H1 (cell line): ENCODE results near the gene FOXI1. TPM values are rescaled to one million over a fixed set of nuclear protein-coding genes. Genes with fewer than 3 reads are reported as not detected.

Experiments used
- CTCF ChIA-PET: fragments of 300-600 bp; sonication (Branson Sonifier 250); formaldehyde crosslinking; loops from one replicate; lab custom pipeline; 2021; ENCODE audit not compliant: partially characterized antibody; lab: Charles Lee
- POLR2A ChIA-PET: fragments of 300-600 bp; sonication (Branson Sonifier 250); formaldehyde crosslinking; loops from one replicate; lab custom pipeline; 2021; ENCODE audit warnings: inconsistent platforms; ENCODE audit not compliant: partially characterized antibody; lab: Charles Lee
- DNase-seq, 2 experiments: peaks; one replicate each; pipeline versions ENCODE4 v3.0.0 to v3.0.0-alpha.2; 2010 to 2022; ENCODE audit warnings: low spot score in 2 of 2, low read depth in 1 of 2, mixed read lengths in 1 of 2
- FAIRE-seq: peaks from 2 replicates; lab custom pipeline; 2011; peaks lifted over from hg19 to GRCh38; lab: Jason Lieb, UNC
- H2AFZ ChIP-seq: 2 replicates; pipeline ENCODE4 v1.8.1; 2012; ENCODE audit warnings: low read length, inconsistent platforms
- H2AK5ac ChIP-seq: 2 replicates; pipeline ENCODE4 v1.6.1; 2013; ENCODE audit warnings: low read depth, low read length
- H2BK120ac ChIP-seq: replicated peaks from 2 replicates; pipeline ENCODE3; 2013; ENCODE audit warnings: low read depth, low read length, inconsistent platforms
- H2BK12ac ChIP-seq: 2 replicates; pipeline ENCODE4 v1.6.1; 2013; ENCODE audit warnings: low read depth, low read length
- H2BK15ac ChIP-seq: 2 replicates; pipeline ENCODE4 v1.6.1; 2013; ENCODE audit warnings: low read length
- H2BK20ac ChIP-seq: 2 replicates; pipeline ENCODE4 v1.6.1; 2013; ENCODE audit warnings: low read length
- H2BK5ac ChIP-seq: 2 replicates; pipeline ENCODE4 v1.6.1; 2013; ENCODE audit warnings: low read depth, low read length
- H3K14ac ChIP-seq: 2 replicates; pipeline ENCODE4 v1.6.1; 2013; ENCODE audit warnings: inconsistent platforms; ENCODE audit not compliant: insufficient read length
- H3K18ac ChIP-seq: 2 replicates; pipeline ENCODE4 v1.6.1; 2013; ENCODE audit warnings: low read length; ENCODE audit errors: extremely low read depth
- H3K23ac ChIP-seq: 2 replicates; pipeline ENCODE4 v1.6.1; 2013; ENCODE audit warnings: inconsistent platforms; ENCODE audit not compliant: insufficient read length
- H3K23me2 ChIP-seq: 2 replicates; pipeline ENCODE4 v1.6.1; 2013; ENCODE audit warnings: low read depth, low read length
- H3K27ac ChIP-seq: 2 replicates; pipeline ENCODE4 v1.6.1; 2011; ENCODE audit warnings: low read depth, low read length, inconsistent platforms
- H3K27me3 ChIP-seq, 4 experiments: replicated peaks in 1 of 4; 1 replicate in 1 of 4; 2 replicates in 3 of 4; pipeline versions ENCODE4 v1.6.1 to v1.8.1; 2011 to 2013; ENCODE audit warnings: low read length in 3 of 4, mild to moderate bottlenecking in 3 of 4, inconsistent platforms in 2 of 4, mixed read lengths in 2 of 4, moderate library complexity in 1 of 4; ENCODE audit not compliant: control insufficient read depth in 3 of 4, insufficient read depth in 3 of 4; ENCODE audit errors: extremely low read depth in 1 of 4
- H3K36me3 ChIP-seq, 4 experiments: 2 replicates each; pipeline versions ENCODE4 v1.6.1 to v1.8.1; 2011 to 2013; ENCODE audit warnings: mild to moderate bottlenecking in 4 of 4, low read length in 3 of 4, moderate library complexity in 2 of 4, control low read depth in 1 of 4, inconsistent platforms in 1 of 4; ENCODE audit not compliant: insufficient read depth in 4 of 4, control insufficient read depth in 2 of 4
- H3K4ac ChIP-seq: replicated peaks from 2 replicates; pipeline ENCODE3; 2013; ENCODE audit warnings: low read length, low read depth, mixed read lengths, inconsistent platforms; ENCODE audit not compliant: insufficient read length
- H3K4me1 ChIP-seq, 4 experiments: replicated peaks in 1 of 4; 1 replicate in 1 of 4; 2 replicates in 3 of 4; pipeline versions ENCODE4 v1.6.1 to v1.8.1; 2011 to 2013; ENCODE audit warnings: low read length in 3 of 4, inconsistent platforms in 2 of 4, mixed read lengths in 1 of 4; ENCODE audit not compliant: insufficient read depth in 4 of 4, control insufficient read depth in 3 of 4
- H3K4me2 ChIP-seq, 2 experiments: 2 replicates each; pipeline versions ENCODE4 v1.6.1 to v1.8.1; 2011 to 2013; ENCODE audit warnings: low read depth in 2 of 2, low read length in 2 of 2, control low read depth in 1 of 2, inconsistent platforms in 1 of 2, mild to moderate bottlenecking in 1 of 2; ENCODE audit not compliant: insufficient read depth in 1 of 2
- H3K4me3 ChIP-seq, 4 experiments: fragments of 200-600, 300-600 bp in 1 of 4; sonication (generic), shearing (Covaris generic), sonication (Bioruptor Twin) in 1 of 4; 2 replicates each; pipeline versions ENCODE4 v1.5.1 to v1.8.1; 2011 to 2016; ENCODE audit warnings: low read length in 4 of 4, low read depth in 3 of 4, control low read depth in 2 of 4, inconsistent platforms in 2 of 4, mild to moderate bottlenecking in 2 of 4, mixed read lengths in 1 of 4, moderate library complexity in 1 of 4; ENCODE audit not compliant: insufficient read depth in 2 of 4; ENCODE audit errors: extremely low read depth in 1 of 4
- H3K56ac ChIP-seq: replicated peaks from 2 replicates; pipeline ENCODE3; 2013; ENCODE audit warnings: low read depth, mild to moderate bottlenecking, mixed read lengths, low read length, inconsistent platforms; ENCODE audit not compliant: insufficient read length
- H3K79me1 ChIP-seq: 2 replicates; pipeline ENCODE4 v1.6.1; 2013; ENCODE audit warnings: low read depth, low read length, control low read depth
- H3K79me2 ChIP-seq, 2 experiments: 2 replicates each; pipeline versions ENCODE4 v1.6.1 to v1.8.1; 2012 to 2013; ENCODE audit warnings: low read length in 2 of 2, mild to moderate bottlenecking in 2 of 2, inconsistent platforms in 1 of 2; ENCODE audit not compliant: insufficient read depth in 2 of 2, control insufficient read depth in 1 of 2
- H3K9ac ChIP-seq, 4 experiments: replicated peaks in 1 of 4; 1 replicate in 1 of 4; 2 replicates in 3 of 4; pipeline versions ENCODE4 v1.6.1 to v1.8.1; 2011 to 2013; ENCODE audit warnings: low read depth in 3 of 4, low read length in 3 of 4, control low read depth in 2 of 4, mild to moderate bottlenecking in 2 of 4, moderate library complexity in 2 of 4, inconsistent platforms in 1 of 4; ENCODE audit errors: extremely low read depth in 1 of 4
- H3K9me3 ChIP-seq, 2 experiments: 2 replicates each; pipeline versions ENCODE4 v1.6.1 to v1.8.1; 2012 to 2013; ENCODE audit warnings: mild to moderate bottlenecking in 2 of 2, moderate library complexity in 2 of 2, control low read depth in 1 of 2, inconsistent platforms in 1 of 2, low read depth in 1 of 2, low read length in 1 of 2, mixed read lengths in 1 of 2; ENCODE audit not compliant: insufficient read depth in 2 of 2
- H4K20me1 ChIP-seq, 2 experiments: replicated peaks in 1 of 2; 2 replicates each; pipeline versions ENCODE3 to v1.8.1; 2011 to 2013; ENCODE audit warnings: inconsistent platforms in 2 of 2, low read length in 2 of 2, mild to moderate bottlenecking in 1 of 2; ENCODE audit not compliant: insufficient read depth in 2 of 2, control insufficient read depth in 1 of 2
- H4K5ac ChIP-seq: 2 replicates; pipeline ENCODE4 v1.6.1; 2013; ENCODE audit warnings: low read length, low read depth, mixed read lengths, inconsistent platforms; ENCODE audit not compliant: insufficient read length
- H4K8ac ChIP-seq: 2 replicates; pipeline ENCODE4 v1.8.0; 2013; ENCODE audit warnings: mild to moderate bottlenecking, moderate library complexity, low read length, inconsistent platforms; ENCODE audit not compliant: insufficient read depth; ENCODE audit errors: extremely low read depth
- H4K91ac ChIP-seq: replicated peaks from 2 replicates; pipeline ENCODE3; 2013; ENCODE audit warnings: low read length, mixed read lengths, inconsistent platforms; ENCODE audit not compliant: insufficient read length
- MAFK ChIP-seq: IDR thresholded peaks from 2 replicates; pipeline ENCODE4 v1.6.1; 2012; ENCODE audit warnings: low read depth, mild to moderate bottlenecking, improper control_type of control experiment, low read length
- NANOG ChIP-seq: IDR thresholded peaks from 2 replicates; pipeline ENCODE4 v1.6.1; 2011; ENCODE audit warnings: low read length, low read depth, mild to moderate bottlenecking, inconsistent platforms; ENCODE audit not compliant: insufficient read depth, poor library complexity, severe bottlenecking
- RFX5 ChIP-seq: IDR thresholded peaks from 2 replicates; pipeline ENCODE4 v1.6.1; 2011; ENCODE audit warnings: low read depth, low read length, improper control_type of control experiment, borderline replicate concordance
- SIN3A ChIP-seq, 2 experiments: IDR thresholded peaks in 1 of 2; conservative IDR thresholded peaks in 1 of 2; 2 replicates each; pipeline ENCODE4 v1.6.1; 2011 to 2012; ENCODE audit warnings: low read length in 2 of 2, improper control_type of control experiment in 1 of 2, low read depth in 1 of 2, mild to moderate bottlenecking in 1 of 2
- SP4 ChIP-seq: IDR thresholded peaks from 2 replicates; pipeline ENCODE4 v1.6.1; 2012; ENCODE audit warnings: low read length, inconsistent platforms
- TAF7 ChIP-seq: optimal IDR thresholded peaks from 2 replicates; pipeline ENCODE3; 2011; ENCODE audit warnings: low read depth, mild to moderate bottlenecking, inconsistent platforms, low read length, moderate library complexity, borderline replicate concordance
- YY1 ChIP-seq: IDR thresholded peaks from 2 replicates; pipeline ENCODE4 v1.6.1; 2011; ENCODE audit warnings: low read depth, mild to moderate bottlenecking, low read length
- WGBS, 2 experiments: shearing (Covaris generic) in 1 of 2; methylation state at CpG; one replicate each; pipeline versions ENCODE4 v1.1.6 to v1.1.7; 2013 to 2015; ENCODE audit warnings: low lambda C conversion rate in 2 of 2, mixed read lengths in 2 of 2, inconsistent platforms in 1 of 2, low coverage in 1 of 2, missing lambda C conversion rate in 1 of 2; ENCODE audit not compliant: insufficient replicate concordance in 2 of 2, insufficient coverage in 1 of 2, insufficient read length in 1 of 2; ENCODE audit errors: extremely low coverage in 1 of 2, missing lambda C conversion rate in 1 of 2; 5-methylcytosine and 5-hydroxymethylcytosine counted together
- polyA plus RNA-seq, 7 experiments: library from polyadenylated mRNA; depleted of rRNA in 3 of 7; stranded (reverse) in 5 of 7; unstranded in 2 of 7; fragments of >200 nt in 5 of 7; fragments of 200-250 nt in 2 of 7; gene quantifications; 1 replicate in 5 of 7; 2 replicates in 1 of 7; 4 replicates in 1 of 7; pipeline versions ENCODE4 v1.2.1 to v1.2.3, GENCODE V29; 2011 to 2013; ENCODE audit warnings: missing spikeins in 2 of 7, mixed read lengths in 2 of 7
- total RNA-seq: library from RNA; stranded (reverse); fragmentation: NEBNext Ultra II Directional; extraction: Animal tissue kit (Norgen Biotek cat#: 25700); gene quantifications from 2 replicates; pipeline ENCODE4 v1.2.1, GENCODE V29; 2021

FOXI1 gene
- total and polyA plus RNA-seq, 2 of the 8 experiments (the other 6 are each of a cell fraction or from before 2014, with no cell fraction given): not detected

DNA sequence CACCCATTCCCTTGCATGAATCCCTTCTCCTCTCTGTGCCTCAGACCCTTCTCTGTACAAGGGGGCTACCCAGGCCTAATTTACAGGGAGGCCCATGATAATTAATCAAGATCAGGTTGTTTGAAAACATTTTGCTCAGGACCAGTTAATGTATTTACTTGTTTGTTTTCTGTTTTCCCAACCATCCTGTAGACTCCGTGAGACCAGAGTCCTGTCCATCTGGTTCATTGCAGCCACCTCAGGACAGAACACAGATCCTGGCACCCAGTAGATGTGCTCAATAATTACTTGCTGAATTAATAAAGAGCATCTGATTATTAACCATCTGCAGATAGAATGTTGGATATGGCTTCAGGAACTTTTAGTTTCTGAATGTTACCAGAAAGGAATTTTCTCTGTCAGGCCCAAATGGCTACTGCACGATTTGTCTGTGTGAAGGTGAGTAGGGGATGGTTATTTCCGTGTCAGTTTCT, 27.3 kb downstream of the FOXI1 start:
- Histone ChIP-seq H3K4ac (no peak overlapping the region), H2BK5ac (no peak overlapping the region), H3K79me1 (no peaks in the 10 kb centered on the region), H2BK20ac (no peak overlapping the region), H3K79me2 (no peaks in the 10 kb centered on the region), H3K4me2 (no peak overlapping the region), H2BK120ac (no peak overlapping the region), H2BK15ac (no peak overlapping the region), H4K8ac (no peak overlapping the region), H4K20me1 (no peaks in the 10 kb centered on the region), H2AK5ac (no peak overlapping the region), H3K18ac (no peak overlapping the region), H3K9ac (no peak overlapping the region), H3K56ac (no peak overlapping the region), H3K23me2 (no peaks in the 10 kb centered on the region), H3K14ac (no peak overlapping the region), H3K36me3 (no peaks in the 10 kb centered on the region), H3K27ac (no peak overlapping the region), H3K9me3 (no peaks in the 10 kb centered on the region), H3K4me1 (no peaks in the 10 kb centered on the region), H4K91ac (no peak overlapping the region), H4K5ac (no peak overlapping the region), H2AFZ (no peak overlapping the region), H3K27me3 (no peaks in the 10 kb centered on the region), H3K23ac (no peak overlapping the region), H2BK12ac (no peak overlapping the region), H3K4me3 (no peak overlapping the region)
- POLR2A ChIA-PET: no interaction called here
- DNase-seq (peak in 1 of 2 experiments; percentile 2), FAIRE-seq (no peak)
- WGBS, 2 experiments: 67% methylated on average over 3 of the region's 3 CpGs; no CpG with 5 or more reads in 1 of the 2 experiments
- CTCF ChIA-PET: interaction anchor here (0.8 to 1.0 kb wide), 2 partner anchors 29 to 48 kb away, joined by 3 read pairs; no protein-coding TSS in a partner anchor
- TF ChIP-seq YY1 (no peak), SP4 (no peak), TAF7 (no peak), MAFK (no peak), NANOG (no peak), SIN3A (conservative IDR thresholded peaks at IDR 0.05 in 1 of 2, IDR thresholded peaks at IDR 0.05 in 1 of 2; ENCODE audit: low read depth in 1 of 2, low read length in 2 of 2) (no peak), RFX5 (no peak)
